Measurements from ENCODE around the gene TMEFF2.
"Not testable (repeated sequence)": the region's sequence is repeated elsewhere in the genome, so short reads cannot be mapped to it uniquely, and the experiment has no call there.

The TMEFF2 gene

DNA sequence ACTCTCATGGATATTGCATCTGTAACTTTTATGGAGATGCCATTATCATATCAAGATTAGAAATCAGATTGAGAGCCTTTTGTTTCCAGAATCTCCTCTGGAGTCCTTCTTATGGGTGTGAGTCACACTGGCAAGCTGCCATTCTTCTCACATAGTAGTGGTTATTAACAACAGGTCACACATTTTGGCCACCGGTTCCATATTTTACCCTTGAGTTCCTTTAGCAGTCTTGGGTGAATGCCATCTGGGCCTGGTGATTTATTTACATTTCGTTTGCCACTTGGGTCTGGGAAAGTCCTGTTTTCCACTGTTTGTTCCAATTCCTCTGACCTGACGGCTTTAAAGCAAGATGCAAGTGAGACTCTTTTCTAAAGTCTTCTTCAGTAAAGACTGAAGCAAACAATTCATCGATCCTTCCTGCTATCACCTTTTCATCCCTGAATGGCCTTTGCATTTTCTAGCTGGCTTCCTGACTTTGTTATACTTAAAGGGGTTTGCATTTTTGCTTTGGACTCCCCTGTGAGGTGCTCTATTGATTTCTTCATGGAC is 267.3 kb downstream of the TMEFF2 start:
- no peak for DNase-seq

DNA sequence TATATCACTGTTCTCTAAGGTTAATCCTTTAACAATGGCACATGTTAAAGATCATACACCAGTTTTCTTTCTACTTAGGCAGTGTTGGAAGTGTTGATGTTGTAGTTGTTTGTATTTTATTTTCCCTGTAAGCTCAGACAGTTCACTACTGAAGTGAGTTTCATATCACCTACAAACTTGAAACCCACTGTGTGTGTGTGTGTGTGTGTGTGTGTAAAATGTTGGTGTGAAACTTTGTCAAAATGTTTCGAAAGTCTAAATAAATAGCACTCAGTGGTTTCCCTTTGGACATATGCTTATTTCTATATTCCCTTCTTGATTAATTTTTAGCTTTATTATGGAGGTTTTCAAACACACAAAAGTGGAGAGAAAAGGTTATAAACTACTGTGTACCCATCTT is 268.1 kb downstream of the TMEFF2 start:
- DNase-seq = no peak

DNA sequence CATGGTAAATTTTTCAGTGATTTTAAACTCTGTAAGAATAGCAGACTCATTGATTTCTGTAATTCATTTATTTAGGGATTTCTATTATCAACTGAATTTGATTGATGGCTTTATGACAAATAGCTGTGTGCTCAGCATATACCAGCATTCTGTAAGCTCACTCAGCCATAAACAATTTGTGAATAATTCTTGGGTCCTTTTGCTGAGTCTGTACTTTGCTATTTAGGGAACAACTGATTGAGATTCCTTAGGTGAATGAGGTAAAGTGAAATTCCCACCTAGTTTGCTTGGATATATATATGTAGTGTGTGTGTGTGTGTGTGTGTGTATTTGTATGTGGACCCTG is 271.1 kb downstream of the TMEFF2 start:
- peak; percentile 52 for DNase-seq

DNA sequence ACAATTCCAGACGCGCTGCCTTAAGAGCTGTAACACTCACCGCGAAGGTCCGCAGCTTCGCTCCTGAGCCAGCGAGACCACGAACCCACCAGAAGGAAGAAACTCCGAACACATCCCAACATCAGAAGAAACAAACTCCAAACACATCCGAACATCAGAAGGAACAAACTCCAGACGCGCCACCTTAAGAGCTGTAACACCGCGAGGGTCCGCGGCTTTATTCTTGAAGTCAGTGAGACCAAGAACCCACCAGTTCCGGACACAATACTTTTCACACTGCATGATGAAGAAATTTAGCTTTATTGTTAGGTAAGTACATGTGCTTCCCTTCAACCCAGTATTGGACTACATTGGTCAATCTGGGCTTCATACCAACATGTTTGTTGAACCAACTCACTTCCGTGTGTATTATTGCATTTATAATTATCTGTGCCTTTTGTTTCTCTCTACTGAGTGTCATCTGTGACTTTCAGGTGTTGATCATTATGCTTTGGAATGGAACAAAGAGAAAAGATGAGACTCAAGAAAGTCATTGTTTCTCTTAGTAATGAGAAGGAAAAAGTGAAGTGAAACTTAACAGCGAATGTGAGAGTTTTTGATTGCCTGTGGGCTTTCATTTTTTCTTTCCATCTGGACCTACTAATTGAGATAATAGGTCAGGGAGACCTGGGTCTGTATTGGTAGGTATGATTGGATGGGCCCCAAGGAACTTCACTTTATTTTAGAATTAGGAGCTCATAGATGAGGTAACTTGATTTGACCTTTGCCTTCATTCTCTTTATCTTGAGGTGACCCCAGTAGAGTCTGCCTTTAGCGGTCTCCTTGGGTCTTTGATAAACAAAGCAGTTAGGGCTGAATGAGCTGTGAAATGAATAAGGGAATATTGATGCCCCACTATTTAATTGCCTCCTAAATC is 271.7 kb downstream of the TMEFF2 start:
- DNase-seq = no peak

DNA sequence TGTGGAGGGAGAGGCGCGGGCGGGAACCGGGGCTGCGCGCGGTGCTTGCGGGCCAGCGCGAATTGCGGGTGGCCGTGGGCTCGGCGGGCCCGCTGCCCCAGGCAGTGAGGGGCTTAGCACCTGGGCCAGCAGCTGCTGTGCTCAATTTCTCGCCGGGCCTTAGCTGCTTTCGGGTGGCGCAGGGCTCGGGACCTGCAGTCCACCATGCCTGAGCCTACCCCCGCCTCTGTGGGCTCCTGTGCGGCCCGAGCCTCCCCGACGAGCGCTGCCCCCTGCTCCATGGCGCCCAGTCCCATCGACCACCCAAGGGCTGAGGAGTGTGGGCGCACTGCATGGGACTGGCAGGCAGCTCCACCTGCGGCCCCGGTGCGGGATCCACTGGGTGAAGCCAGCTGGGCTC is 273.1 kb downstream of the TMEFF2 start:
- not testable (repeated sequence) for DNase-seq

DNA sequence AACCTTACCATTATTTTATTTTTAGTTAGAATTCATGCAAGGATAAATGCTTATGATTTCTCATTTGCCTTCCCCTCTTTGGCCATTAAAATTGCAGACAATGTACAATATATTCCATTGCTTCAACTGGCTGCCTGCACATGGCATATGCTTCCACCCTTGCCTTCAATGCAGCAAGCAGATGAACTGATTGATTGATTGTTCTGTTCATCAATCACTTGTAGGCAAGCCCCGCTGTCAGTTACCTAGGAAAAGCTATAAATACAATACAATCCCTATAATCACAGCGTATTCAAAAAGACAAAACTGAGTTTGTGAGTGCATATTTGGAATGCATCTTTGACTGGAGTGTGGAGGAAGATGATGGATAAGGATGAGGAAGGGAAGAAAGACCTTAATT is 274.2 kb downstream of the TMEFF2 start:
- no peak for DNase-seq

DNA sequence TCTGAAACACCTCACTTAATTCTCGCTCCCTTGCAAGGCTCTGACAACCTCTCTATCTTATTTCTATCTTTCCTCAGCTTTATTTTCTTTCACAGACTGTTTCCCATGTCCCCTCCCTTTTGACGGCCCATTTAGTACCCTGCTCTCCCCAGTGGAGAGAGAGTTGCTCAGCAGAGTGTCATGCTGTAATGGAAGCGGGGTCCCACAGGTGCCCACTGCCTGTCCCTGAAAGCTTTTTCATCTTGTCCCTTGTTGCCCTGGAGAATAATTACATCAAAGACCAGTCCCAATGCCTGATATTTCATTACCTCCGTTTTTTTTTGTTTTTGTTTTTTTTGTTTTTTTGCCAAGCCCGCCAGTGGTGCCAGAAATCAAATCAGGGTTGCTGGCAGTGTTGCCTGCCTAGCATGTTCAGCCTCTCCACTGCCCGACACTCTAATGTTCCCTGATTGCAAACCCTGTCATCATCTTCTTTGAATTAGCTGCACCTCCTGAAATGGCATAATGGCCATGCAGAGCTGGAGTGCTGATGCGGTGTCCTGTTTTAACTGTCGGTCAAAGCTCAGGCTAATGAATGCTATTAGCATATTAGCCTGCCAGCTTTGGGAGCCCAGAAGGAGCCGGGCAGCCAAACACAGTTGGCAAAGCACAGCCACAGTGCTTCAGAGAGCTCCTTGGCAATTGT is 276.6 kb downstream of the TMEFF2 start:
- DNase-seq = peak; percentile 46

DNA sequence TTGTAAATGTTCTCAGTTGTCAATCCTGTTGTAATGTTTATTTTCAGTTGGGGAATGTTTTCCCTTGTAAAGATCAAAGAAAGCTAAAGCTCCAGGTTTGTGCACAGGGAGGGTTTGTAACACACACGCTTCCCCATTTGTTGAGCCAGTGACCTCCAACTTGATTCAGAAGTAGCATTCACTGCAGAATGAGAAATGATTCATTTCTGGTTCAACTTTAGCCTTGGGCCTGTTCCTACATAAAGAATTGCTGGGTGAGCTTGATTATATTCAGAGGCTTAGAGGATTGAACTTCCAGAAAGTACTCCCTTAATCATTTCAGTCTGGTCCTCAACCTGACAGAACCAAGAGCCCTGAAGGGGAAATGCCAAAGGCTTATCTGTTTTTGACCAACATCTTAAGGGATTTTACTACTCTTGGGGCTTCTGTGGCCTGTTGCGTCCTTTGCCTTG is 277.3 kb downstream of the TMEFF2 start:
- DNase-seq = no peak

DNA sequence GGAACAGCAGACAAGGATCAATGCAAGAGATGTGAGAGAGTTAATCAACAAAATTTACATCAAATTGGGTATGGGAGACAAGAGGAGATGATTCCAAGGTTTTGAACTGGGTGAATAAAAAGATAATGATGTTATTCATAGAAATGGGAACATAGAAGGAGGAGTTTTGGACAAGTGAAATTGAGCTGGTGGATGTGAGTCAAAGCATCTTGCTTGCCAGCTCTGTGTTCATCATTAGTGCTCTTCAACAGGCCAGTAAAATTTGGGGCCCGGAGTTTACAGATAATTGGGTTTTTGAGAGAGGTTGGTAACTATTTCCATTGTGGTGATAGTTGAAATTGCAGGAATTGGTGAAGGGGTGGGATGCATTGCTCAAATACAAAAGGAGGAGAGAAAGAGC is 277.9 kb downstream of the TMEFF2 start:
- no peak for DNase-seq

DNA sequence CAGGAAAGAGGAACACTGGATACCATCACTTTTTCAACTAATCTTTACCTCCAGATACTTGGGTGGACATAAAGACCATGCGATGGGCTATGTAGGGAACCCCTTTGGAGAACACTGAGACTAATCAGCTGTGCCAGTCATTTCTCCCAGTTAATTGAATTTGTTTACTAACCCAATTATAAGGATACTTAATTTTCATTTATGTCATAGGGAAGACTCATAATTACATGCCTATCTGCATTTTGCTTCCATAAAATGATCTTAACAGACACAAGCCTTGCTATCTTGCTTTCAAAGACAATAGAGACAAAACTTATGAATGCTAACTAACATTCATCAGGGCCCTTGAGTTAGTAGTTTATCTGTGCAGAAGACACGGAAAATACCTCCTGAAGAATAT is 279.0 kb downstream of the TMEFF2 start:
- DNase-seq = no peak

DNA sequence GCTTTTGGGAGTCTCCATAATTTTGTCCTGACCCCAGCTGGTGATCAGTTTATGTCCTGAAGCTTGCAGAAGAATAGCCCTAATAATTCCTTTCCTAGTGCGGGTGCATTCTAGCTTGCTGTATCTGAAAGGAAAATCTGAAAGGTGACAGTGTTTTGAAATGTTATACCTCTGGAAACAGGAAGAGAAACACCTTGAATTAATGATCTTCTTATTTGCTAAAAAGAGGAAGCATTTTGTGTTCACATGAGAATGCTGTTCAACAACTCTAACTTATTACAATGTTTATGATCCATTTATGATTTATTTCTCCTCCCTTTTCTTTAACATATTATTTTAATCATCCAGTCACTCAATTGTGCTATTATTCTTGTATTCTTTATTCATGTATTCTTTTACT is 280.9 kb downstream of the TMEFF2 start:
- DNase-seq = no peak

DNA sequence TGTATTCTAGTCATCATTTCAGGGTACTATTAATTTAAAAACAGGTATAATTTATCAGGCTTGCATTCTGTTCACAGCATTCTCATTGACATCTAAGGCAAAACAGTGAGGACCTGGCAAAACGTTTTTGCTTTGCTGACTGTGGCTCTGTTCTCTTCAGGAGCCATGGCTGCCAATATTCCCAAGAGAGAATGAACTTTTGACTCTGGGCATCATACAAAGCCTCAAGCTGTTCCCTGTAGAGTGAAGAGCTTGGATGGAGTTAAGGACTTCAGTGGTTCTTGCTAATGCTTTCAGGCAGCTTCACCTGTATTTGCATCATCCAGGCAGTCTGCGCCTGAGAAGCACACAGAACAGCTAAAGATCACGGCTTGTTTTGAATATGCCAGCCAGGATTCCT is 282.0 kb downstream of the TMEFF2 start:
- DNase-seq = no peak

DNA sequence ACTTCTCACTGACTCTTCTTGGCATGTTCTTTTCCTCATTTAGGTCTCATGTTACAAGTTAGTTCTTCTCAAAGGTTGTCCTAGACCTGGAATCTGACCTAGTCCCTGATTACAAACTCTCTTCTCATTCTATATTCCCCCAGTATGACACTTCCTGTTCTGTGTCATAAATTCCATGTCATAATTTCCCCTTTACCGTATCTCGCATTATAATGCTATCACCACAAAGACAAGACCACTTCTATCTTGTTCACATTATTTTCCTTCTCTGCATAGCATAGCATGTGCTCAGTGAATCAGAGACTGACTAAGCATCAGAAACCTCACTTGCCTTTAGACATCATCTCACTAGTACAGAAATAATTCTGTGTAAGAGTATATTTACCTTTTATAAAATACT is 284.2 kb downstream of the TMEFF2 start:
- no peak for DNase-seq

DNA sequence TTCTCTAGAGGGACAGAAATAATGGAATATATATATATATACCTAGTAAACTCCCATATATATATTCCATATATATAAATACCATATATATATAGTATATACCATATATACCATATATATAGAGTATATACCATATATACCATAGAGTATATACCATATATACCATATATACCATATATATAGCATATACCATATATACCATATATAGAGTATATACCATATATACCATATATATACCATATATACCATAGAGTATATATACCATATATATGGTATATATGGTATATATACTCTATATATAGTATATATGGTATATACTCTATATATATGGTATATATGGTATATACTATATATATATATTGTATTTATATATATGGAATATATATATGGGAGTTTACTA is 285.9 kb downstream of the TMEFF2 start:
- DNase-seq = no peak

DNA sequence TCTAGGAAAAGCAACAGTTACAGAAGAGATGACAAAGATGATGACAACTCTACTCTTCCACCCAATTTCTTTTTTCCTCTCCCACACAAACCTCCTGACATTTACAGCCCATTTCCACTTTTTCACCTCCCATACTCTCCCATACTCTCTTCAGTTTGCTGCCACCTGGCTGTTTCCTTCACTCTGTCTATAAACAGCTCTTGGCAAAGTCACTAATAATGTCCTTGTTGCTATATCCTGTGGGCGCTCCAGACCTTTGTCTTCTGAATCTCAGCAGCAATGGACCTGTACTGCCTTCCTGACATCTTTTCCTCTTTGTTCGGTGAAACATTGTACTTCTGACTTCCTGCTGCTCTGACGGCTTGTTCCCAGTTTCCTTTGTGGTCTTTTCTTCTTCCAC is 287.2 kb downstream of the TMEFF2 start:
- no peak for DNase-seq

DNA sequence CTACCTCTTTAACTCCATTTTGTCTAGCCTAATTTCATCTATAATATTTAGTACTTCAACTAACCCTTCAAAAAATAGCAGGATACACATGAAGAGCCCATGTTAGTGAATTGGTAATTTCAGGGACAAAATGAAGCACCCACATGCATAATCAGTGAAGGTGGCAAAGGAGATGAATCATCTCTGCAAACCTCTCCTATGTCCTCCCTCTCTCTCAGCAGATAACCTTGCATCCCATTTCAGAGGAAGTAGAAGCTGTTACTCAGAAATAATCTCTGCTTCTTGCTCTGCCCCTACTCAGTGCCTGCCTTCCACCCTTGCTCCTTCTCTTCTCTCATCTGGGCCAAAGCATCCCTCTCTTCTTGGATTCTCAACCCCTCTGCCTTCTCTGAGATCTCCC is 287.6 kb downstream of the TMEFF2 start:
- no peak for DNase-seq

DNA sequence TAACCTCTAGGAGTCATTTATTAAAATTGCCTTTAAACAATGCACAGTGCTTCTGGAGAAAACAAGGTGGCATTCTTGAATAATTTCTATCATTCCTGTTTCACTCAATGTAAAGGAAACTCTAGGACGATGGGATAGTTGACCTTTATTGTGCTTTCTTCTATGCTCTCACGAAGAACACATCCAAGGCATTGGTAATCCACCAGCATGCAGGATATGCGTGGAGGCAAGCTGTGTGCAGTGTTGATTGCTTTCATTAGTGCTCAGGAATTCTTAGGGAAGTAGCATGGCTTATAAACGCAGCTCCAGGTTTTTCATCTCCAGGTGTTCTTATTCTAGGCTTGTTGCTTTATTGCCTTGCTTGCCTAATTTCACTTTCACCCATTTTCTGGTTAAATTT is 289.4 kb downstream of the TMEFF2 start:
- no peak for DNase-seq

DNA sequence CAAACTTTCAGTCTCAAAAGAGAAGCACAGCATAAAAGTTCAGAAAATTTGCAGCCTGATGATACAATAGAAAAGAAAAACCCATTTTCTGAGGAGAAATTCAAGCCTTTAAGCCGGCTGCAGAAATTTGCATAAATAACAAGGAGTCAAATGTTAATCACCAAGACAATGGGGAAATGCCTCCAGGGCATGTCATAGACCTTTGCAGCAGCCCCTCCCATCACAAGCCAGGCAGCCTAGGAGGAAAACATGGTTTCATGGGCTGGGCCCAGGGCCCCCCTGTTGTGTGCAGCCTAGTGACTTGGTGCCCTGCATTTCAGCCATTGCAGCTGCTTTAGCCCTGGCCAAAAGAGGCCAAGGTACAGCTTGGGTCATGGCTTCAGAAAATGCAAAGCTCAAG is 293.7 kb downstream of the TMEFF2 start:
- DNase-seq = no peak

DNA sequence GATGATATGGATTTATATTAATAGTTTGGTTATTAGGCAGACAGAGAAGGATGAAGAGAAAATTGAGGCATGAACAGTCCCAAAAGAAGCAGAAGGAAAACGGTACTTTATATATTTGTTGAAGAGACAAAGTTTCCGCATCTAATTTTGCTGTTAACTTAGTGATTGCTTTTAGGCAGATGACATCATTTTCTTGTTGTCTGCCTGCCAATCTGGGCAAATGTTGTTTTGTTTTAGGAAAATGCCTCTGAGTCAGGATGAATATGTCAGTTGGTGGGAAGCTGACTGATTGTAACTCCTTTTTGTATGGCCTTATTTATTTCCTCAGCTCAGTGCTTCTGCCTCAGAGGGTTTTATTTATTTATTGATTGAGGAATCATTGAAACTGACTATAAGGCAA is 295.3 kb downstream of the TMEFF2 start:
- no peak for DNase-seq
